ENCODE results near the gene UBE3B. TPM values are rescaled to one million over a fixed set of nuclear protein-coding genes. Genes with fewer than 3 reads are reported as not detected.

UBE3B gene
- total and polyA plus RNA-seq, 9 donors: 12.1 to 53.4 (median 33.2) TPM

DNA sequence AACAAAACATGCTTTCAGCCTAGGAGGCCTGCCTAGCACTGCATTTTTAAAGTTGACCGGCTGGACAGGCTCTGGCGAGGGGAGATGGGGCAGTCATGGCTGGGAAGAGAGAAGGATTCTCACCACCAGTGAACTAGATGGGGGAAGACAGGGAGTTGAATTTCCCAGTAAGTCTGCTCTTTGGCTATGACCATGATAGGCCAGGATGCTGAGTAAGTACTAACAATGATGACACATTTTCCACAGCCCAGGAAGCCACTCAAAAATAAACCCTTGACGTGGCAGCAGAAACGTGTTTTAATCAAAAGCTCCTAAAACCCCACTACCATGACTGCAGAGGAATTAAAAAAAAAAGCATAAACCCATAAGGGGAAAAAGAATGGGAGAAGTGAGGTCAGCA lies 19.3 kb upstream of the UBE3B start:
- Histone ChIP-seq H3K27ac (peak overlapping the region; percentile 6 to 62), H3K9me3 (no peaks in the 10 kb centered on the region), H3K4me1 (ENCODE audit: insufficient read depth) (peaks cover 32% of the 10 kb centered on the region), H3K36me3 (no peaks in the 10 kb centered on the region), H3K4me3 (no peak overlapping the region), H3K27me3 (no peaks in the 10 kb centered on the region)
- DNase-seq: no peak
- 43 to 60% (median 55%) methylated on average over 4 of the region's 4 CpGs for whole genome bisulfite sequencing, 3 donors
- no peak for TF ChIP-seq POLR2A (IDR thresholded peaks at IDR 0.05)
- TF ChIP-seq EP300 (IDR thresholded peaks at IDR 0.05): no peak
- TF ChIP-seq, protein P1, sequence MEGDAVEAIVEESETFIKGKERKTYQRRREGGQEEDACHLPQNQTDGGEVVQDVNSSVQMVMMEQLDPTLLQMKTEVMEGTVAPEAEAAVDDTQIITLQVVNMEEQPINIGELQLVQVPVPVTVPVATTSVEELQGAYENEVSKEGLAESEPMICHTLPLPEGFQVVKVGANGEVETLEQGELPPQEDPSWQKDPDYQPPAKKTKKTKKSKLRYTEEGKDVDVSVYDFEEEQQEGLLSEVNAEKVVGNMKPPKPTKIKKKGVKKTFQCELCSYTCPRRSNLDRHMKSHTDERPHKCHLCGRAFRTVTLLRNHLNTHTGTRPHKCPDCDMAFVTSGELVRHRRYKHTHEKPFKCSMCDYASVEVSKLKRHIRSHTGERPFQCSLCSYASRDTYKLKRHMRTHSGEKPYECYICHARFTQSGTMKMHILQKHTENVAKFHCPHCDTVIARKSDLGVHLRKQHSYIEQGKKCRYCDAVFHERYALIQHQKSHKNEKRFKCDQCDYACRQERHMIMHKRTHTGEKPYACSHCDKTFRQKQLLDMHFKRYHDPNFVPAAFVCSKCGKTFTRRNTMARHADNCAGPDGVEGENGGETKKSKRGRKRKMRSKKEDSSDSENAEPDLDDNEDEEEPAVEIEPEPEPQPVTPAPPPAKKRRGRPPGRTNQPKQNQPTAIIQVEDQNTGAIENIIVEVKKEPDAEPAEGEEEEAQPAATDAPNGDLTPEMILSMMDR (IDR thresholded peaks at IDR 0.05): no peak
- intact Hi-C loops (cut with DNase I): no loop called here

DNA sequence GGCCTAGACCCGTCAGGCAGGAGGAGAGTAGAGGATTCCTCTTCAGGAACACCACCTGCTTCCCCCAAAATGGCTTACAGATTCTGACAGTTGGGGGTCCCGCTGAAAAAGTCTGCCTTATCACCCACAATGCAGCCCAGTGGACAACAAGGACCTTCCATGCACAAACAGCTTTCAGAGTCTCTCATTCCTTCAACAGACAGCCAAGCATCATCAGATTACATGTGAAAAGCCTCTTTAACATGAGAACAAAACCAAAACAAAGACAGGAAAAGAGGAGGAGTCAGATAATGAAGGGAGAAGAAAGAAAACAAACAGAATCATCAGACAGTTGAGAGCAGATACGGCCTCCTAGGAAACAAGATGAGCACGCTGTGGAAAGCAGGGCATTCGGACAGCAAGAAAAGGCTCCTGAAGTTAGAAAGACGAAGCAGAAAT lies 18.6 kb upstream of the UBE3B start:
- intact Hi-C loops (cut with DNase I): no loop called here
- Histone ChIP-seq H3K36me3 (no peaks in the 10 kb centered on the region), H3K27ac (peak overlapping the region; percentile 6 to 62), H3K4me3 (no peak overlapping the region), H3K9me3 (no peaks in the 10 kb centered on the region), H3K4me1 (ENCODE audit: insufficient read depth) (peaks cover 38% of the 10 kb centered on the region), H3K27me3 (no peaks in the 10 kb centered on the region)
- TF ChIP-seq, protein P1 (IDR thresholded peaks at IDR 0.05): no peak
- TF ChIP-seq EP300 (IDR thresholded peaks at IDR 0.05) (no peak), POLR2A (IDR thresholded peaks at IDR 0.05) (no peak)
- 8 to 34% (median 9%) methylated on average over 6 of the region's 6 CpGs for WGBS, 3 donors
- no peak for DNase-seq

DNA sequence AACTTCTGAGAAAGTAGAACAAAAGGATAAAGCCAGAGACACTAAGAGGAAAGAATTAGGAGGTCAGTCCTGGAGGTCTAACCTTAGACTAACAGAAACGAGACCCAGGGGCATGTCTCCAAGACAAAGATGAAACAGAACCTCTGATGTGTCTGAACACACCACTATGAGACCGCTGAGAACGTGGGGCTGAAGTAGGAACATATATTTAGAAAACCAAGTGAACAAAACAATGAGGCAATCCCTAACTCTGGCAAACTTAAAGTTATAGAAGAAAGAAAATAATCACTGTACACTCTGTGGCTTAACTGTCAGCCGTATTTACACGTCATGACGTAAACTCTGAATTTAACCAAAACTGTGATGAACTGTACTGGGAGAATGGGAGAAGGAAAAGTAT lies 18.2 kb upstream of the UBE3B start:
- no peak for DNase-seq
- Histone ChIP-seq H3K4me3 (no peak overlapping the region), H3K27me3 (no peaks in the 10 kb centered on the region), H3K9me3 (no peaks in the 10 kb centered on the region), H3K36me3 (no peaks in the 10 kb centered on the region), H3K4me1 (ENCODE audit: insufficient read depth) (peaks cover 42% of the 10 kb centered on the region), H3K27ac (peak overlapping the region in 1 of 2 donors; percentile 62)
- 12 to 24% (median 13%) methylated on average over 6 of the region's 6 CpGs for WGBS, 3 donors
- intact Hi-C loops (cut with DNase I): no loop called here
- no peak for TF ChIP-seq POLR2A (IDR thresholded peaks at IDR 0.05)
- TF ChIP-seq, protein P1 (IDR thresholded peaks at IDR 0.05): no peak
- TF ChIP-seq EP300 (IDR thresholded peaks at IDR 0.05): no peak

DNA sequence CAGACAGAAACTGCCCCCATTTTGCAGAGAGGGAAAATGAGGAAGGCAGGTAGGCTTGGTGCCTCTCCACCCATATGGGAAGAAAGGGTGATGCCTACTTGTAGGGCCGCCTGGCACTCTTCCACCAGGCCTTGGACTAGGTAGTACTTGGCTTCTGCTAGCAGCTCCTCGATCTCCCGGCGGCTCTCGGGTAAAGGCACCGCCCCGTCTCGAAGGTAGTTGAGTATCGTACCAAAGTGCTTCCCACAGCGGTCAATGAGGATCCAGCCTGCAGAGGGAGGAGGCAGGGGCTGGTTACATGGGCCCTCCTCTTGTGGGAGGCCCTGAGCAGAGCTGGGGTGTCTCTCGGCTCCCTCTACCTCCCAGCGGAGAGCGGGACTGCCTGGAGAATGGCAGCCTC lies 16.9 kb upstream of the UBE3B start:
- peak in 3 of 5 donors; percentile 42 to 54 (median 47) for DNase-seq
- Histone ChIP-seq H3K4me1 (ENCODE audit: insufficient read depth) (peaks cover 43% of the 10 kb centered on the region), H3K27ac (peak overlapping the region; percentile 67 to 71), H3K9me3 (no peaks in the 10 kb centered on the region), H3K4me3 (no peak overlapping the region), H3K27me3 (no peaks in the 10 kb centered on the region), H3K36me3 (no peaks in the 10 kb centered on the region)
- WGBS, 3 donors: 87 to 93% (median 91%) methylated on average over 13 of the region's 13 CpGs
- intact Hi-C loops (cut with DNase I): no loop called here
- TF ChIP-seq, protein P1 (IDR thresholded peaks at IDR 0.05): no peak
- TF ChIP-seq EP300 (IDR thresholded peaks at IDR 0.05) (no peak), POLR2A (IDR thresholded peaks at IDR 0.05) (no peak)
